H9 (cell line): ENCODE measurements around the gene HOXD12. TPM values are rescaled to one million over a fixed set of nuclear protein-coding genes. Genes with fewer than 3 reads are reported as not detected.

Experiments used
- DNase-seq: peaks from one replicate; pipeline ENCODE4 v3.0.0-alpha.2; 2017
- H2AFZ ChIP-seq: one replicate; pipeline ENCODE4 v1.6.1; 2013; ENCODE audit warnings: mild to moderate bottlenecking, low read length, control low read depth, moderate library complexity
- H2AK5ac ChIP-seq: 2 replicates; pipeline ENCODE4 v1.6.1; 2013; ENCODE audit warnings: low read length, control low read depth, mixed read lengths; ENCODE audit not compliant: insufficient read length
- H2BK120ac ChIP-seq: one replicate; pipeline ENCODE4 v1.6.1; 2013; ENCODE audit warnings: low read depth, mild to moderate bottlenecking, low read length, control low read depth, inconsistent platforms; ENCODE audit not compliant: poor library complexity, severe bottlenecking
- H2BK12ac ChIP-seq: 2 replicates; pipeline ENCODE4 v1.6.1; 2013; ENCODE audit warnings: low read length, control low read depth, mixed read lengths, low read depth; ENCODE audit not compliant: insufficient read length
- H2BK15ac ChIP-seq: 2 replicates; pipeline ENCODE4 v1.6.1; 2013; ENCODE audit warnings: low read depth, low read length, control low read depth
- H2BK20ac ChIP-seq: one replicate; pipeline ENCODE4 v1.6.1; 2013; ENCODE audit warnings: low read depth, mild to moderate bottlenecking, low read length, control low read depth, inconsistent platforms; ENCODE audit not compliant: poor library complexity, severe bottlenecking
- H2BK5ac ChIP-seq: 2 replicates; pipeline ENCODE4 v1.6.1; 2013; ENCODE audit warnings: low read length, control low read depth, mixed read lengths; ENCODE audit not compliant: insufficient read length
- H3K14ac ChIP-seq: 2 replicates; pipeline ENCODE4 v1.6.1; 2013; ENCODE audit warnings: low read length, control low read depth; ENCODE audit not compliant: insufficient read depth
- H3K18ac ChIP-seq: 2 replicates; pipeline ENCODE4 v1.6.1; 2013; ENCODE audit warnings: low read depth, mild to moderate bottlenecking, mixed read lengths, low read length, control low read depth; ENCODE audit not compliant: insufficient read length
- H3K23ac ChIP-seq: 2 replicates; pipeline ENCODE4 v1.6.1; 2013; ENCODE audit warnings: low read length, control low read depth, mixed read lengths, low read depth; ENCODE audit not compliant: insufficient read length
- H3K23me2 ChIP-seq: 2 replicates; pipeline ENCODE4 v1.6.1; 2013; ENCODE audit warnings: low read depth, mild to moderate bottlenecking, mixed read lengths, low read length, control low read depth; ENCODE audit not compliant: insufficient read length, poor library complexity, severe bottlenecking
- H3K27ac ChIP-seq: 2 replicates; pipeline ENCODE4 v1.5.1; 2013; ENCODE audit warnings: low read length, control low read depth, mixed read lengths, low read depth; ENCODE audit not compliant: insufficient read length
- H3K27me3 ChIP-seq: 2 replicates; pipeline ENCODE4 v1.6.1; 2013; ENCODE audit warnings: low read length, control low read depth, inconsistent platforms; ENCODE audit not compliant: insufficient read depth
- H3K4ac ChIP-seq: 2 replicates; pipeline ENCODE4 v1.6.1; 2013; ENCODE audit warnings: low read depth, mild to moderate bottlenecking, control low read depth, inconsistent platforms, low read length, moderate library complexity
- H3K4me1 ChIP-seq: 2 replicates; pipeline ENCODE4 v1.6.1; 2013; ENCODE audit warnings: low read length, control low read depth, inconsistent platforms; ENCODE audit not compliant: insufficient read depth
- H3K4me2 ChIP-seq: 2 replicates; pipeline ENCODE4 v1.6.1; 2013; ENCODE audit warnings: low read length, control low read depth, mixed read lengths; ENCODE audit not compliant: insufficient read length, insufficient read depth
- H3K56ac ChIP-seq: 2 replicates; pipeline ENCODE4 v1.6.1; 2013; ENCODE audit warnings: low read depth, mild to moderate bottlenecking, mixed read lengths, low read length, control low read depth; ENCODE audit not compliant: insufficient read length
- H3K79me1 ChIP-seq: 2 replicates; pipeline ENCODE4 v1.6.1; 2013; ENCODE audit warnings: low read depth, mild to moderate bottlenecking, moderate library complexity, low read length, control low read depth, inconsistent platforms; ENCODE audit not compliant: insufficient read depth, poor library complexity, severe bottlenecking
- H3K79me2 ChIP-seq: 2 replicates; pipeline ENCODE4 v1.6.1; 2013; ENCODE audit warnings: low read length, control low read depth, inconsistent platforms; ENCODE audit not compliant: insufficient read depth
- H3K9ac ChIP-seq: 2 replicates; pipeline ENCODE4 v1.6.1; 2013; ENCODE audit warnings: low read length, control low read depth, mixed read lengths; ENCODE audit not compliant: insufficient read length; ENCODE audit errors: extremely low read depth
- H3K9me3 ChIP-seq: one replicate; pipeline ENCODE4 v1.6.1; 2013; ENCODE audit warnings: low read depth, low read length, inconsistent platforms; ENCODE audit not compliant: control insufficient read depth
- H3T11ph ChIP-seq: one replicate; pipeline ENCODE4 v1.6.1; 2013; ENCODE audit warnings: mild to moderate bottlenecking, low read length, control low read depth, inconsistent platforms
- H4K20me1 ChIP-seq: one replicate; pipeline ENCODE4 v1.6.1; 2013; ENCODE audit not compliant: control insufficient read depth, insufficient read length, insufficient read depth
- H4K5ac ChIP-seq: 2 replicates; pipeline ENCODE4 v1.6.1; 2013; ENCODE audit warnings: low read depth, mild to moderate bottlenecking, mixed read lengths, low read length, control low read depth; ENCODE audit not compliant: insufficient read length
- H4K8ac ChIP-seq: replicated peaks from 2 replicates; pipeline ENCODE4 v1.6.1; 2013; ENCODE audit warnings: low read length, control low read depth, mixed read lengths, low read depth; ENCODE audit not compliant: insufficient read length
- H4K91ac ChIP-seq: 2 replicates; pipeline ENCODE4 v1.6.1; 2013; ENCODE audit warnings: low read depth, mild to moderate bottlenecking, moderate library complexity, mixed read lengths, low read length, control low read depth; ENCODE audit not compliant: insufficient read length
- H3K27ac Mint-ChIP-seq, 3 experiments: 2 replicates in 2 of 3; 3 replicates in 1 of 3; pipeline ENCODE4 v1.8.0; 2020 to 2021; ENCODE audit warnings: mixed read lengths in 3 of 3, mild to moderate bottlenecking in 1 of 3, moderate library complexity in 1 of 3
- H3K27me3 Mint-ChIP-seq: 2 replicates; pipeline ENCODE4 v1.8.0; 2021; ENCODE audit warnings: low read depth, mild to moderate bottlenecking, moderate library complexity, mixed read lengths
- H3K36me3 Mint-ChIP-seq, 3 experiments: 2 replicates in 2 of 3; 3 replicates in 1 of 3; pipeline ENCODE4 v1.8.0; 2020 to 2021; ENCODE audit warnings: low read depth in 3 of 3, mixed read lengths in 3 of 3; ENCODE audit not compliant: insufficient read depth in 1 of 3
- H3K4me1 Mint-ChIP-seq, 2 experiments: 2 replicates each; pipeline ENCODE4 v1.8.0; 2020; ENCODE audit warnings: mixed read lengths in 2 of 2
- H3K4me3 Mint-ChIP-seq, 2 experiments: 2 replicates in 1 of 2; 3 replicates in 1 of 2; pipeline ENCODE4 v1.8.0; 2020 to 2021; ENCODE audit warnings: mild to moderate bottlenecking in 2 of 2, mixed read lengths in 2 of 2, moderate library complexity in 1 of 2
- H3K9me3 Mint-ChIP-seq, 2 experiments: 2 replicates in 1 of 2; 3 replicates in 1 of 2; pipeline ENCODE4 v1.8.0; 2020; ENCODE audit warnings: mild to moderate bottlenecking in 2 of 2, mixed read lengths in 2 of 2, moderate library complexity in 1 of 2
- WGBS: extraction: QIAGEN DNeasy Blood & Tissue Kit; methylation state at CpG from one replicate; pipeline ENCODE4 v1.1.7; 2013; ENCODE audit warnings: missing lambda C conversion rate, low lambda C conversion rate, mixed read lengths; ENCODE audit not compliant: insufficient read length; ENCODE audit errors: extremely low coverage; 5-methylcytosine and 5-hydroxymethylcytosine counted together
- total RNA-seq: library from RNA; stranded (reverse); gene quantifications from 2 replicates; pipeline ENCODE4 v1.2.1, GENCODE V29; 2021
- TF ChIP-seq, protein P1 (sequence below): fragments of 200-600 bp; sonication (generic); conservative IDR thresholded peaks from 3 replicates; pipeline ENCODE4 v1.8.0; 2021; ENCODE audit warnings: antibody characterized with exemption, mild to moderate bottlenecking

Gene HOXD12
- total RNA-seq, 1 experiment from 2014 or later: not detected

DNA sequence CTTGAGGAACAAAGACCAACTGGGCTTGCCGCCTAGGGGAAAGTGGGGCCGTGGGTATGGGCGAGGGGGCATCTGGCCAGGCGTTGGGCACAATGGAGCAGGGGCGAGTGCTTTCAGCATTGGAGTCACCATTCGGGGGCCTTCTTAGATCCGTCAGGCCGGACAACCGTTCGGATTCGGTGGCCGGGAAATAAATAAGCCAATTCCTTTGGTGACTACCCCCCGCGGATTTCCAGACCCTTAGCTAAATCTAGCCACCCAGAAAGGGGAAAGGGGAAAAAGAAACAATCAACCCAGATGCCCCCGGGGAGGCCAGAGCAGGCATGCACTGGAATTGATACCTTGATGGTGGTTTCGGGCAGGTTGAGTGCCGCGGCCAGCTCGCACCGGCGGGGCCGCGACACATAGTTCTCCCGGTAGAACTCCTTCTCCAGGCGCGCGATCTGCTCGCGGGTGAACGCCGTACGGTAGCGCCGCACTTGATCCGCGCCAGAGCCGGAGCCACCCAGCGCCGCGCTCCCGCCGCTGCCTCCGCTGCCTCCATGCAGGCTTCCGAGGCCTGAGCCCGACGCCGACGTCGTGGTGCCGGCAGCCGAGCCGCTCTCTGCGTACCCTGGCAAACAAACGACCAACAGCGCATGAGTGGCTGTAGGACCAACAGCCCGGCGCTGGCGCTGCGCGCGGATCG lies 17.6 kb upstream of the HOXD12 start:
- H3K9ac ChIP-seq: no peak overlapping the region
- no peak overlapping the region for H3K4me2 ChIP-seq
- no peaks in the 10 kb centered on the region for H4K20me1 ChIP-seq
- no peaks in the 10 kb centered on the region for H3K79me2 ChIP-seq
- DNase-seq: peak; percentile 62
- H4K8ac ChIP-seq: no peak overlapping the region
- no peak overlapping the region for H3K56ac ChIP-seq
- no peak overlapping the region for H2BK120ac ChIP-seq
- H4K5ac ChIP-seq: no peak overlapping the region
- Mint-ChIP-seq H3K4me3 (peak overlapping the region in 1 of 2 experiments; percentile 35; a peak in 1 of 5 replicates), H3K9me3 (peaks cover 5 to 9% of the 10 kb centered on the region in 2 experiments; a peak in 4 of 5 replicates), H3K36me3 (no peaks in the 10 kb centered on the region), H3K4me1 (peaks cover 20 to 46% of the 10 kb centered on the region in 2 experiments), H3K27ac (no peak overlapping the region), H3K27me3 (peaks cover 96% of the 10 kb centered on the region)
- H3K27me3 ChIP-seq: peaks cover 88% of the 10 kb centered on the region
- TF ChIP-seq, protein P1, sequence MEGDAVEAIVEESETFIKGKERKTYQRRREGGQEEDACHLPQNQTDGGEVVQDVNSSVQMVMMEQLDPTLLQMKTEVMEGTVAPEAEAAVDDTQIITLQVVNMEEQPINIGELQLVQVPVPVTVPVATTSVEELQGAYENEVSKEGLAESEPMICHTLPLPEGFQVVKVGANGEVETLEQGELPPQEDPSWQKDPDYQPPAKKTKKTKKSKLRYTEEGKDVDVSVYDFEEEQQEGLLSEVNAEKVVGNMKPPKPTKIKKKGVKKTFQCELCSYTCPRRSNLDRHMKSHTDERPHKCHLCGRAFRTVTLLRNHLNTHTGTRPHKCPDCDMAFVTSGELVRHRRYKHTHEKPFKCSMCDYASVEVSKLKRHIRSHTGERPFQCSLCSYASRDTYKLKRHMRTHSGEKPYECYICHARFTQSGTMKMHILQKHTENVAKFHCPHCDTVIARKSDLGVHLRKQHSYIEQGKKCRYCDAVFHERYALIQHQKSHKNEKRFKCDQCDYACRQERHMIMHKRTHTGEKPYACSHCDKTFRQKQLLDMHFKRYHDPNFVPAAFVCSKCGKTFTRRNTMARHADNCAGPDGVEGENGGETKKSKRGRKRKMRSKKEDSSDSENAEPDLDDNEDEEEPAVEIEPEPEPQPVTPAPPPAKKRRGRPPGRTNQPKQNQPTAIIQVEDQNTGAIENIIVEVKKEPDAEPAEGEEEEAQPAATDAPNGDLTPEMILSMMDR: no peak
- H3K27ac ChIP-seq: no peak overlapping the region
- no peak overlapping the region for H3K23ac ChIP-seq
- no peak overlapping the region for H3T11ph ChIP-seq
- no CpG with 5 or more reads among the region's 62 CpGs for WGBS
- H2BK15ac ChIP-seq: no peak overlapping the region
- H2AFZ ChIP-seq: no peak overlapping the region
- no peak overlapping the region for H2BK12ac ChIP-seq
- H3K4ac ChIP-seq: no peak overlapping the region
- peaks cover 7% of the 10 kb centered on the region for H3K23me2 ChIP-seq
- H2AK5ac ChIP-seq: no peak overlapping the region
- H3K18ac ChIP-seq: no peak overlapping the region
- no peak overlapping the region for H2BK5ac ChIP-seq
- H4K91ac ChIP-seq: no peak overlapping the region
- no peaks in the 10 kb centered on the region for H3K79me1 ChIP-seq
- H3K4me1 ChIP-seq: no peaks in the 10 kb centered on the region
- no peak overlapping the region for H3K14ac ChIP-seq
- no peaks in the 10 kb centered on the region for H3K9me3 ChIP-seq
- no peak overlapping the region for H2BK20ac ChIP-seq
